SK-N-SH (cell line): ENCODE measurements around the gene EBP. TPM values are rescaled to one million over a fixed set of nuclear protein-coding genes. Genes with fewer than 3 reads are reported as not detected.

Source experiments
- CTCF ChIA-PET: fragments of 300-600, 350-600 bp; formaldehyde crosslinking; extraction: SDS; loops from one replicate; lab custom pipeline; 2021; lab: Yijun Ruan, JAX
- POLR2A ChIA-PET: fragments of 350-600 bp; sonication (Branson Sonifier 250); formaldehyde crosslinking; extraction: SDS; loops from one replicate; lab custom pipeline; 2020; ENCODE audit warnings: antibody characterized with exemption, inconsistent platforms; lab: Yijun Ruan, JAX
- DNase-seq: peaks from one replicate; pipeline ENCODE4 v3.0.0; 2012
- H2AFZ ChIP-seq: fragments of 200-600 bp; sonication (generic); 2 replicates; pipeline ENCODE4 v1.8.1; 2016; ENCODE audit warnings: antibody characterized with exemption, mild to moderate bottlenecking, low read depth
- H3F3A ChIP-seq: fragments of 200-600 bp; sonication (generic); replicated peaks from 2 replicates; pipeline ENCODE3; 2016; ENCODE audit warnings: antibody characterized with exemption, mild to moderate bottlenecking; ENCODE audit not compliant: insufficient read depth
- H3K27ac ChIP-seq, 2 experiments: fragments of 200-500 bp in 1 of 2; fragments of 200-600 bp in 1 of 2; sonication (Bioruptor generic) in 1 of 2; sonication (generic), shearing (Covaris generic) in 1 of 2; 2 replicates each; pipeline versions ENCODE4 v1.5.1 to v1.6.1; 2014 to 2016; ENCODE audit warnings: low read depth in 2 of 2, inconsistent platforms in 1 of 2, low read length in 1 of 2, mild to moderate bottlenecking in 1 of 2, mixed read lengths in 1 of 2
- H3K27me3 ChIP-seq: fragments of 200-600 bp; sonication (generic), shearing (Covaris generic); 2 replicates; pipeline ENCODE4 v1.6.1; 2016; ENCODE audit warnings: mixed run types; ENCODE audit not compliant: insufficient read depth
- H3K36me3 ChIP-seq, 2 experiments: fragments of 200-500 bp in 1 of 2; fragments of 200-600 bp in 1 of 2; sonication (Bioruptor generic) in 1 of 2; sonication (generic) in 1 of 2; replicated peaks in 1 of 2; 2 replicates each; pipeline versions ENCODE3 to v1.5.1; 2014 to 2016; ENCODE audit warnings: low read length in 1 of 2, mild to moderate bottlenecking in 1 of 2; ENCODE audit not compliant: insufficient read depth in 2 of 2, control insufficient read depth in 1 of 2
- H3K4me1 ChIP-seq, 2 experiments: fragments of 200-500 bp in 1 of 2; fragments of 200-600 bp in 1 of 2; sonication (Bioruptor generic) in 1 of 2; sonication (generic), shearing (Covaris generic) in 1 of 2; 2 replicates each; pipeline versions ENCODE4 v1.5.1 to v1.6.1; 2014 to 2016; ENCODE audit warnings: low read depth in 1 of 2, low read length in 1 of 2, mixed run types in 1 of 2; ENCODE audit not compliant: insufficient read depth in 2 of 2, control insufficient read depth in 1 of 2
- H3K4me2 ChIP-seq: fragments of 200-600 bp; sonication (generic), shearing (Covaris generic); 2 replicates; pipeline ENCODE4 v1.6.1; 2017; ENCODE audit warnings: mixed run types
- H3K4me3 ChIP-seq, 2 experiments: fragments of 200-500 bp in 1 of 2; fragments of 200-600 bp in 1 of 2; sonication (Bioruptor generic) in 1 of 2; sonication (generic), shearing (Covaris generic) in 1 of 2; 2 replicates each; pipeline versions ENCODE4 v1.5.1 to v1.8.1; 2014 to 2016; ENCODE audit warnings: low read depth in 2 of 2, inconsistent platforms in 1 of 2, low read length in 1 of 2, mild to moderate bottlenecking in 1 of 2, mixed read lengths in 1 of 2, moderate library complexity in 1 of 2
- H3K79me2 ChIP-seq: fragments of 200-600 bp; sonication (generic); 2 replicates; pipeline ENCODE4 v1.8.1; 2017; ENCODE audit warnings: mild to moderate bottlenecking; ENCODE audit not compliant: insufficient read depth
- H3K9ac ChIP-seq: fragments of 200-600 bp; sonication (generic); 2 replicates; pipeline ENCODE4 v1.6.1; 2017; ENCODE audit warnings: mixed run types
- H3K9me2 ChIP-seq: fragments of 200-600 bp; sonication (generic); 2 replicates; pipeline ENCODE4 v1.6.1; 2017; ENCODE audit warnings: mixed run types
- H3K9me3 ChIP-seq: fragments of 200-600 bp; sonication (generic); 2 replicates; pipeline ENCODE4 v1.6.1; 2017; ENCODE audit warnings: mixed run types, mild to moderate bottlenecking, moderate library complexity
- H4K20me1 ChIP-seq: fragments of 200-600 bp; sonication (generic); 2 replicates; pipeline ENCODE4 v1.6.1; 2017; ENCODE audit warnings: mild to moderate bottlenecking, mixed run types; ENCODE audit not compliant: insufficient read depth
- CHD2 ChIP-seq: fragments of 150-350 bp; IDR thresholded peaks from 2 replicates; pipeline ENCODE4 v1.6.1; 2018; ENCODE audit warnings: low read length; ENCODE audit not compliant: partially characterized antibody
- ELF1 ChIP-seq: IDR thresholded peaks from 2 replicates; pipeline ENCODE4 v1.4.0; 2012
- EP300 ChIP-seq, 2 experiments: IDR thresholded peaks; 2 replicates each; pipeline versions ENCODE4 v1.4.0 to v1.6.1; 2012; ENCODE audit warnings: borderline replicate concordance in 1 of 2, low read depth in 1 of 2, low read length in 1 of 2
- EZH2phosphoT487 ChIP-seq: fragments of 200-600 bp; sonication (generic); IDR thresholded peaks from 2 replicates; pipeline ENCODE4 v1.6.1; 2017; ENCODE audit warnings: low read depth, mixed run types, mild to moderate bottlenecking, antibody characterized with exemption, moderate library complexity, borderline replicate concordance
- FOSL2 ChIP-seq: IDR thresholded peaks from 2 replicates; pipeline ENCODE4 v1.4.0; 2012; ENCODE audit warnings: low read depth, mild to moderate bottlenecking, moderate library complexity, borderline replicate concordance
- FOXJ3 ChIP-seq: sonication (generic); formaldehyde crosslinking; IDR thresholded peaks from 2 replicates; pipeline ENCODE4 v1.5.1; 2020; ENCODE audit warnings: mild to moderate bottlenecking, missing genetic modification reagents
- FOXM1 ChIP-seq: IDR thresholded peaks from 2 replicates; pipeline ENCODE4 v1.4.0; 2012; ENCODE audit warnings: low read depth, mild to moderate bottlenecking
- GABPA ChIP-seq: IDR thresholded peaks from 2 replicates; pipeline ENCODE4 v1.4.0; 2012; ENCODE audit warnings: low read depth, mild to moderate bottlenecking
- JUND ChIP-seq: IDR thresholded peaks from 2 replicates; pipeline ENCODE4 v1.4.0; 2012
- MAX ChIP-seq: IDR thresholded peaks from 2 replicates; pipeline ENCODE4 v1.4.0; 2012; ENCODE audit warnings: low read depth
- NRF1 ChIP-seq: IDR thresholded peaks from 2 replicates; pipeline ENCODE4 v1.6.1; 2012; ENCODE audit warnings: low read depth, mild to moderate bottlenecking, low read length
- REST ChIP-seq: IDR thresholded peaks from 2 replicates; pipeline ENCODE4 v1.6.1; 2012; ENCODE audit warnings: mild to moderate bottlenecking, low read depth, low read length, moderate library complexity
- RXRA ChIP-seq: IDR thresholded peaks from 2 replicates; pipeline ENCODE4 v1.4.0; 2012; ENCODE audit warnings: low read depth, mild to moderate bottlenecking, borderline replicate concordance
- SIN3A ChIP-seq: IDR thresholded peaks from 2 replicates; pipeline ENCODE4 v1.6.1; 2012; ENCODE audit warnings: low read depth, mild to moderate bottlenecking, low read length, moderate library complexity, borderline replicate concordance
- TCF12 ChIP-seq: IDR thresholded peaks from 2 replicates; pipeline ENCODE4 v1.4.0; 2012
- TEAD4 ChIP-seq: IDR thresholded peaks from 2 replicates; pipeline ENCODE4 v1.4.0; 2012; ENCODE audit warnings: mild to moderate bottlenecking, borderline replicate concordance; ENCODE audit not compliant: insufficient read depth
- USF2 ChIP-seq: fragments of 150-350 bp; IDR thresholded peaks from 2 replicates; pipeline ENCODE4 v1.6.1; 2017; ENCODE audit warnings: antibody characterized with exemption, low read length, low read depth, borderline replicate concordance
- WGBS: methylation state at CpG from one replicate; pipeline ENCODE4 v1.1.6; 2017; ENCODE audit warnings: low lambda C conversion rate; 5-methylcytosine and 5-hydroxymethylcytosine counted together
- polyA plus RNA-seq, 3 experiments: library from polyadenylated mRNA; depleted of rRNA; stranded (reverse); fragments of >200 nt; gene quantifications; 2 replicates each; pipeline ENCODE4 v1.2.3, GENCODE V29; 2012
- TF ChIP-seq, protein P1 (sequence below): IDR thresholded peaks from 2 replicates; pipeline ENCODE4; 2012
- TF ChIP-seq, protein P2 (sequence below): fragments of 150-350 bp; IDR thresholded peaks from 2 replicates; pipeline ENCODE4 v1.6.1; 2016; ENCODE audit warnings: mild to moderate bottlenecking, low read depth, low read length

The EBP gene
- polyA plus RNA-seq, 1 of the 3 experiments (the other 2 are of a cell fraction), result 30.2 TPM

GRCh38 chrX:48472225-48472624 is 49.4 kb upstream of the EBP start:
- POLR2A ChIA-PET, result no interaction called here
- no peak overlapping the region for H2AFZ ChIP-seq
- H3K36me3 ChIP-seq, result no peaks in the 10 kb centered on the region
- H3F3A ChIP-seq, result no peaks in the 10 kb centered on the region
- no peaks in the 10 kb centered on the region for H3K9me3 ChIP-seq
- peaks cover 12% of the 10 kb centered on the region for H3K79me2 ChIP-seq
- no peaks in the 10 kb centered on the region; a peak in 1 of 4 replicates for H3K4me1 ChIP-seq
- no peaks in the 10 kb centered on the region; the same call in 1 of the 2 replicates for H3K27me3 ChIP-seq
- H3K4me3 ChIP-seq, result no peak overlapping the region
- H3K9me2 ChIP-seq, result no peaks in the 10 kb centered on the region
- no peaks in the 10 kb centered on the region for H4K20me1 ChIP-seq
- TF ChIP-seq, protein P1, sequence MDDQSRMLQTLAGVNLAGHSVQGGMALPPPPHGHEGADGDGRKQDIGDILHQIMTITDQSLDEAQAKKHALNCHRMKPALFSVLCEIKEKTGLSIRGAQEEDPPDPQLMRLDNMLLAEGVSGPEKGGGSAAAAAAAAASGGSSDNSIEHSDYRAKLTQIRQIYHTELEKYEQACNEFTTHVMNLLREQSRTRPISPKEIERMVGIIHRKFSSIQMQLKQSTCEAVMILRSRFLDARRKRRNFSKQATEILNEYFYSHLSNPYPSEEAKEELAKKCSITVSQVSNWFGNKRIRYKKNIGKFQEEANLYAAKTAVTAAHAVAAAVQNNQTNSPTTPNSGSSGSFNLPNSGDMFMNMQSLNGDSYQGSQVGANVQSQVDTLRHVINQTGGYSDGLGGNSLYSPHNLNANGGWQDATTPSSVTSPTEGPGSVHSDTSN, result no peak
- TF ChIP-seq SIN3A (no peak), RXRA (no peak), FOXJ3 (CRISPR knock-in tag) (no peak), MAX (no peak), TEAD4 (no peak), EZH2phosphoT487 (no peak), GABPA (no peak), USF2 (no peak), ELF1 (no peak), REST (no peak), NRF1 (no peak), FOXM1 (no peak), JUND (no peak), TCF12 (no peak), CHD2 (no peak), FOSL2 (no peak), EP300 (IDR thresholded peaks at IDR 0.05; ENCODE audit: borderline replicate concordance in 1 of 2, low read depth in 1 of 2, low read length in 1 of 2) (no peak)
- TF ChIP-seq, protein P2, sequence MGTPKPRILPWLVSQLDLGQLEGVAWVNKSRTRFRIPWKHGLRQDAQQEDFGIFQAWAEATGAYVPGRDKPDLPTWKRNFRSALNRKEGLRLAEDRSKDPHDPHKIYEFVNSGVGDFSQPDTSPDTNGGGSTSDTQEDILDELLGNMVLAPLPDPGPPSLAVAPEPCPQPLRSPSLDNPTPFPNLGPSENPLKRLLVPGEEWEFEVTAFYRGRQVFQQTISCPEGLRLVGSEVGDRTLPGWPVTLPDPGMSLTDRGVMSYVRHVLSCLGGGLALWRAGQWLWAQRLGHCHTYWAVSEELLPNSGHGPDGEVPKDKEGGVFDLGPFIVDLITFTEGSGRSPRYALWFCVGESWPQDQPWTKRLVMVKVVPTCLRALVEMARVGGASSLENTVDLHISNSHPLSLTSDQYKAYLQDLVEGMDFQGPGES, result no peak
- H3K27ac ChIP-seq, result no peak overlapping the region
- peak; percentile 11 for DNase-seq
- WGBS, result 46% methylated on average over 9 of the region's 9 CpGs
- CTCF ChIA-PET, result no interaction called here
- H3K9ac ChIP-seq, result no peak overlapping the region
- H3K4me2 ChIP-seq, result no peak overlapping the region
